ENCODE measurements around the gene RSAD2. TPM values are rescaled to one million over a fixed set of nuclear protein-coding genes. Genes with fewer than 3 reads are reported as not detected.

Gene RSAD2
- total and polyA plus RNA-seq, 2 of the 4 experiments (the other 2 are of a cell fraction): not detected

DNA sequence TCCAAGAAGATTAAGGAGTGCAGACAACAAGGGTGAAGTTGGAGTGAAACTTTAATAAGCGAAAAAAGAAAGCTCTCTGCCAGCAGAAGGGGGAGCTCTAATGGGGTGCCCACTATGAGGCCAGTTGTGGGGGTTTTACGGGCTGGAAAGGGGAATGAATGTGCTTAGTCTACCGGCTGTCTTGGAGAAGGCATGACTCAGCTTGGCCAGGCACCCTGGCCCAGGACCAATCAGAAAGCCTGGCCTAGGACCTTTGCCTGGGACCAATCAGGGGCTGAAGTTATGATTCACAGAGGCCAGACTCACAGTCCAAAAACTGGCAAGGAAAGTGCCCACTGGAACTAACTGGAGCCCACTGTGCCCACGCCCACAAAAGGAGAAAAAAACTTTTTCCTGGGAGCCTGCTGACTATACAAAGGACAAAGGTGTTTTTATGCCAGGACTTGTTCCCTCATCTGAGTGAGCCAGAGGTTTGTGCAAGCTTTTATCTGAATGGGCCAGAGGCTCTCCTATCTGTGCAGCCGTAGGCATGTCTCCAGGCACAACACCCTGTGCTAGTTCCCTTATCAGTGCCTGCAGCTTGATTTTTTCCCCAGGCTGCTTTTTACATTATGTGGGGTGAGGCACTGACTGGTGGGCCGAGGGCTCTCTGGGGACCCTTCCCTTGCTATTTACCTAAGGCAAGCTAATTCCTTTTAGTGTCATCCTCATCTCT lies 30.5 kb upstream of the RSAD2 start:
- dilution Hi-C loops (cut with HindIII; ENCODE audit: low sequenced_read_pairs, unreplicated experiment) (no loop called here), intact Hi-C loops (cut with micrococcal nuclease) (no loop called here), in situ Hi-C loops (cut with MboI; ENCODE audit: low sequenced_read_pairs) (no loop called here)
- Histone ChIP-seq H3K4me3 (ENCODE audit: insufficient read depth, low read depth, low read length) (no peak overlapping the region), H2AK5ac (ENCODE audit: low read depth, low read length) (no peak overlapping the region), H3K36me3 (ENCODE audit: control insufficient read depth, insufficient read depth, low read length) (no peaks in the 10 kb centered on the region), H2AFZ (replicated peaks; ENCODE audit: low read length, poor library complexity) (no peak overlapping the region), H2AK9ac (replicated peaks; ENCODE audit: low read depth, low read length, poor library complexity) (no peak overlapping the region), H3K79me1 (ENCODE audit: low read depth in 1 of 2, low read length in 2 of 2) (no peaks in the 10 kb centered on the region), H2BK20ac (ENCODE audit: low read depth, low read length) (no peak overlapping the region), H2BK120ac (ENCODE audit: low read depth, low read length) (no peak overlapping the region), H2BK5ac (ENCODE audit: low read depth, low read length, poor library complexity, severe bottlenecking) (no peak overlapping the region), H3K9me1 (ENCODE audit: insufficient read depth, low read length) (no peaks in the 10 kb centered on the region), H3K9me3 (ENCODE audit: control insufficient read depth, insufficient read depth, low read length) (peaks cover 11% of the 10 kb centered on the region), H3K27ac (ENCODE audit: insufficient read depth, low read length) (no peak overlapping the region), H3K4me2 (ENCODE audit: low read depth, low read length) (no peak overlapping the region), H4K91ac (ENCODE audit: insufficient read depth, low read depth, low read length) (no peak overlapping the region), H2BK15ac (ENCODE audit: low read depth, low read length) (no peak overlapping the region), H3K27me3 (ENCODE audit: control insufficient read depth, insufficient read depth, low read length) (no peaks in the 10 kb centered on the region), H3K9ac (ENCODE audit: low read depth, low read length) (no peak overlapping the region), H3K14ac (replicated peaks; ENCODE audit: low read depth, low read length) (no peak overlapping the region), H3K23ac (ENCODE audit: low read depth, low read length) (no peak overlapping the region), H4K5ac (ENCODE audit: low read depth, low read length) (no peak overlapping the region), H4K8ac (ENCODE audit: low read depth in 2 of 2, low read length in 2 of 2) (no peak overlapping the region), H3K4me1 (ENCODE audit: control insufficient read depth, insufficient read depth, low read length) (no peaks in the 10 kb centered on the region), H4K20me1 (ENCODE audit: insufficient read depth, low read length) (no peaks in the 10 kb centered on the region), H3K4ac (ENCODE audit: low read depth, low read length) (no peak overlapping the region), H3K18ac (ENCODE audit: low read depth, low read length) (no peak overlapping the region), H3K56ac (ENCODE audit: extremely low read depth, insufficient read depth, low read length) (no peak overlapping the region)
- ChIA-PET CTCF (no interaction called here), POLR2A (ENCODE audit: unreplicated experiment) (no interaction called here)
- TF ChIP-seq RFX5 (IDR thresholded peaks at IDR 0.05; ENCODE audit: low read depth, low read length) (no peak), POLR2A (IDR thresholded peaks at IDR 0.05; ENCODE audit: low read depth, low read length) (no peak), MAFK (IDR thresholded peaks at IDR 0.05; ENCODE audit: low read depth, low read length) (no peak), NFE2L2 (IDR thresholded peaks at IDR 0.05; ENCODE audit: low read depth, low read length) (no peak), RCOR1 (IDR thresholded peaks at IDR 0.05; ENCODE audit: insufficient replicate concordance, low read length) (no peak), RAD21 (IDR thresholded peaks at IDR 0.05; ENCODE audit: low read length) (no peak), MAZ (IDR thresholded peaks at IDR 0.05; ENCODE audit: borderline replicate concordance, low read depth, low read length) (no peak), CEBPB (IDR thresholded peaks at IDR 0.05; ENCODE audit: low read depth, low read length) (no peak), SMC3 (IDR thresholded peaks at IDR 0.05; ENCODE audit: low read depth, low read length) (no peak)
- TF ChIP-seq, protein P1, sequence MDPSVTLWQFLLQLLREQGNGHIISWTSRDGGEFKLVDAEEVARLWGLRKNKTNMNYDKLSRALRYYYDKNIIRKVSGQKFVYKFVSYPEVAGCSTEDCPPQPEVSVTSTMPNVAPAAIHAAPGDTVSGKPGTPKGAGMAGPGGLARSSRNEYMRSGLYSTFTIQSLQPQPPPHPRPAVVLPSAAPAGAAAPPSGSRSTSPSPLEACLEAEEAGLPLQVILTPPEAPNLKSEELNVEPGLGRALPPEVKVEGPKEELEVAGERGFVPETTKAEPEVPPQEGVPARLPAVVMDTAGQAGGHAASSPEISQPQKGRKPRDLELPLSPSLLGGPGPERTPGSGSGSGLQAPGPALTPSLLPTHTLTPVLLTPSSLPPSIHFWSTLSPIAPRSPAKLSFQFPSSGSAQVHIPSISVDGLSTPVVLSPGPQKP (IDR thresholded peaks at IDR 0.05; ENCODE audit: borderline replicate concordance, low read depth, low read length): no peak
- WGBS, 2 experiments (ENCODE audit: extremely low coverage in 2 of 2, insufficient read length in 1 of 2): 100% methylated on average over 1 of the region's 6 CpGs; no CpG with 5 or more reads in 1 of the 2 experiments
- BruUV-seq (replicated peaks): no TSS peak
- DNase-seq: no peak
- no peak for ATAC-seq (ENCODE audit: low read depth)

All from IMR-90 (cell line).